ENCODE data around the gene TUT1.

- TF ChIP-seq GATA2 (IDR thresholded peaks at IDR 0.05; ENCODE audit: low read depth, low read length), result no peak
- no peak for TF ChIP-seq GATA3 (IDR thresholded peaks at IDR 0.05; ENCODE audit: low read depth, low read length)
Observed at GRCh38 chr11:62547691-62548281, 43.5 kb downstream of the TUT1 start.

Measured in SH-SY5Y (cell line).